G401 (cell line): ENCODE measurements around the gene ZP2. TPM values are rescaled to one million over a fixed set of nuclear protein-coding genes. Genes with fewer than 3 reads are reported as not detected.
A peak's percentile ranks its signal among the peaks of the same experiment; 100 is the strongest.
"Not testable (repeated sequence)": the region's sequence is repeated elsewhere in the genome, so short reads cannot be mapped to it uniquely, and the experiment has no call there.

Source experiments
- DNase-seq: peaks from one replicate; pipeline ENCODE4 v3.0.0-alpha.2; 2015; ENCODE audit warnings: low spot score
- in situ Hi-C: cut with HindIII; loops from 2 replicates; pipeline ENCODE4 v1.10.0; 2016; ENCODE audit warnings: low sequenced_read_pairs, mixed read lengths
- total RNA-seq: library from RNA; depleted of rRNA; stranded (reverse); fragments of >200 nt; shearing (Covaris generic); gene quantifications from 2 replicates; pipeline ENCODE4 v1.2.3, GENCODE V29; 2014; rRNA removed

ZP2 gene
- total RNA-seq, 1 experiment from 2014 or later = not detected

DNA sequence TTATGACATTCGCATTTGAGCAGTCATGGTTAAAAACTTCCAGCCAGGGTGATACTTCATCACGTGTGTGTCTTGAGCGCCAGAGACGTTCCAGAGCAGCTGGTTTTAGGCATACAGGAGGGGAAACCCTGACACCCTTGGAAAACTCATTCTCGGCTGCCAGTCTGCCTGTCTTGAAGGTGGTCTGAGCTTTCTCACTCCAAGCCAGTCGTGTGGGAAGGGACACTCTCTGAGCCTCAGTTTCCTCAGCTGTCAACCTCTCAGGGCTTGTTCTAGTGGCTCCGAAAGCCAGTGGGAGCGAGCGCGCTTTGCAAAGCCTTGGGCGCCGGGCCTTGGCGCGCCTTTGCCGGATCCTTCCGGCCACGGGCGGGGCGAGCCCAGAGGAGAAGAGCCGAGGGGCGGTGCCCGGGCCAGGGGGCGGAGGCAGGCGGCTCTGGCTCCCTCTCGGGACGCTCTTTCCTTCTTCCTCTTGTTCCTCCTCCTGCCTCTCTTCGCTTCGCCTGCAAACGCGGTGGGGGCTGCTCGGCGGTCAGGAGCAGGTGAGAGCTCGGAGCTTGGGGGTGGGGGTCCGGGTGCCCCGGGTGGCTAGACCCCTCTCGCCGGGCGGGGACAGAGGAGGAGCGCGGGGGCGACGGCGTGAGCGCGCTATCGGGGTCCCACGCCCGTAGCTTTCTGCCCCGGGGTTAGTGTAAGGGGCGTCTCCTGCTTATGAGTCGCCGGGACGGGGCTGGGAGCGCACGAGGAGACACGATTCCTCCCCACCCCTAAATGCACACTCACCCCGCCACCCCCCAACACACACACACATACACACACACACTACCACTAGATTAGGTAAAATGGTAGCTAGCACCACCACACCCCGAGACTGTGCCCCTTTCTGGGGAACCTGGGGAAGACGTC, 52.9 kb downstream of the ZP2 start, which contains the start of gene LDAF1:
Gene LDAF1 (plus strand): TSS at position 467 of the 903 bp plus-strand sequence. CDS start 2,509 bp downstream, outside the sequence.
- in situ Hi-C loops = no loop called here
- peak; percentile 85 for DNase-seq

DNA sequence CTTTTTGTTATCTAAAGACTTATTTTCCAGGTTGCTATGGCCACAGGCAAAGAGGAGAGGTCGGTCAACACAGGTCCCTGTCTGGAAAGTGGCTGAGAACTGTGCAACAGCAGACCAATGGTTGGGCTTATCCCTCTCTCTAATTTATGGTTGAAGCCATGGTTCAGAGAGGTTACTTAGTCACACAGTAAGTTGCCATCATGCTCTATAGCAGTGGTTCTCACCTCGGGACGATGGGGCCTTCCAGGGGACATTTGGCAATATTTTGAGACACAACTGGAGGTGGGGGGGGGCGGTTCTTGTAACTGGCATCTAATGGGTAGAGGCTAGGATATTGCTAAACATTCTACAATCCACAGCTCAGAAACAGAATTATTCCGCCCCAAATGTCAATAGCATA, 53.7 kb downstream of the ZP2 start:
- in situ Hi-C loops = no loop called here
- no peak for DNase-seq

DNA sequence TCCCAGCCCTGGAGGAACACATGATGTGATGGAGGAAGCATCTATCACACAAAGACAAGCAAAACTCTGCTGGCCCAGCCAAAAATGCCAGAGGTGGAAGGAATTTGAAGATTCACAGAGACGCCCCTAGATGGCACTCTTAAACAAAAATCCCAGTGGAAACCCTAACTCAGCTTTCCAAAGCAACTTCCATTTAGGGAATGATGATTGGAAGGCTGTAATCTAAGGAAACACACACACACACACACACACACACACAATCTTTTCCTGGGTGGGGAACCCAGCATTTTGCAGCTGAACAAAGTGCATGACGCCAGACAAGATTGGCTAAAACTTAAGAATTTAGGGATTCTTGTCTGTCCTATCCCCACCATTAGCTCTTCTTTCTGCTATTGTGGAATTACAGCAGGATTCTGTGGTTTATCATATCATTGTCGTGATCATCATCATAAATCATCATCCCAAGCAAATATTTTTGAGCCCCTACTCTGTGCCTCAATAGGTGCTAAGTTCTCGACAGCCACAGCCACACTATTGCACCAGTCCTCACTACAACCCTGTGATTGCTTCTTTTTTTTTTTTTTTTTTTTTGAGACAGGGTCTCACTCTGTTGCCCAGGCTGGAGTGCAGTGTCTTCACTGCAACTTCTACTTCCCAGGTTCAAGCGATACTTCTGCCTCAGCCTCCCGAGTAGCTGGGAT, 54.5 kb downstream of the ZP2 start:
- in situ Hi-C loops = no loop called here
- peak; percentile 90 for DNase-seq

DNA sequence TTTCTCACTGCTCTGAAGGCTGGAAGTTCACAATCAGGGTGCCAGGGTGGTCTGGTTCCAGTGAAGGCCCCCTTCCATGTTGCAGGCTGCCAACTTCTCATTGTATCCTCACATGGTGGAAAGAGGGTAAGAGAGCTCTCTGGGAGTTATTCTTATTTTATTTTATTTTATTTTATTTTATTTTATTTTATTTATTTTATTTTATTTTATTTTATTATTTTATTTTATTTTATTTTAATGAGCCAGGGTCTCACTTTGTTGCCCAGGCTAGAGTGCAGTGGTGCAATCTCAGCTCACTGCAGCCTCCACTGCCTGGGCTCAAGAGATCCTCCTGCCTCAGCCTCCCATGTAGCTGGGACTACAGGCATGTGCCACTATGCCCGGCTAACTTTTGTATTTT, 55.4 kb downstream of the ZP2 start:
- DNase-seq, in situ Hi-C loops: not testable (repeated sequence)

DNA sequence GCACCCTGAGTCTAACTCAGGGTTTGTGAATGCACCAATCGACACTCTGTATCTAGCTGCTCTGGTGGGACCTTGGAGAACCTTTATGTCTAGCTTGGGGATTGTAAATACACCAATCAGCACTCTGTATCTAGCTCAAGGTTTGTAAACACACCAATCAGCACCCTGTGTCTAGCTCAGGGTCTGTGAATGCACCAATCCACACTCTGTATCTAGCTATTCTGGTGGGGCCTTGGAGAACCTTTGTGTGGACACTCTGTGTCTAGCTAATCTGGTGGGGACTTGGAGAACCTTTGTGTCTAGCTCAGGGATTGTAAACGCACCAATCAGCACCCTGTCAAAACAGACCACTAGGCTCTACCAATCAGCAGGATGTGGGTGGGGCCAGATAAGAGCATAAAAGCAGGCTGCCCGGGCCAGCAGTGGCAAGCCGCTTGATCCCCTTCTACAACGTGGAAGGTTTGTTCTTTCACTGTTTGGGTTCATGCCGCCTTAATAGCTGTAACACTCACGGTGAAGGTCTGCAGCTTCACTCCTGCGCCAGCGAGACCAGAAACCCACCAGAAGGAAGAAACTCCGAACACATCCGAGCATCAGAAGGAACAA, 58.1 kb downstream of the ZP2 start:
- in situ Hi-C loops, DNase-seq: not testable (repeated sequence)

DNA sequence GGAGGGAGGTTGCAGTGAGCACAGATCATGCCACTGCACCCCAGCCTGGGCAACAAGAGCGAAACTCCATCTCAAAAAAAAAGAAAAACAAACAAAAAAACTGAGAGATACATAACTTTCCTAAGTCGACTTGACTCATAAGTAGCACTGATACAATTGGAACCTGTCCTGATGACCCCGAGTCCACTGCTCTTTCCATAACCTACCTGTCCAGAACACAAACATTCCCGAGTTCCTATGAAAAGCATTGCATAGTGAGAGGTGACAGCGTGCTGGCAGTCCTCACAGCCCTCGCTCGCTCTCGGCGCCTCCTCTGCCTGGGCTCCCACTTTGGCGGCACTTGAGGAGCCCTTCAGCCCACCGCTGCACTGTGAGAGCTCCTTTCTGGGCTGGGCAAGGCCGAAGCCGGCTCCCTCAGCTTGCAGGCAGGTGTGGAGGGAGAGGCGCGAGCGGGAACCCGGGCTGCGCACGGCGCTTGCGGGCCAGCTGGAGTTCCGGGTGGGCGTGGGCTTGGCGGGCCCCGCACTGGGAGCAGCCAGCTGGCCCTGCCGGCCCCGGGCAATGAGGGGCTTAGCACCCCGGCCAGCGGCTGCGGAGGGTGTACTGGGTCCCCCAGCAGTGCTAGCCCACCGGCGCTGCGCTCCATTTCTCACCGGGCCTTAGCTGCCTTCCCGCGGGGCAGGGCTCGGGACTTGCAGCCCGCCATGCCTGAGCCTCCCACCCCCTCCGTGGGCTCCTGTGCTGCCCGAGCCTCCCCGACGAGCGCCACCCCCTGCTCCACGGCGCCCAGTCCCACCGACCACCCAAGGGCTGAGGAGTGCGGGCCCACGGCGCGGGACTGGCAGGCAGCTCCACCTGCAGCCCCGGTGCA, 59.0 kb downstream of the ZP2 start:
- DNase-seq, in situ Hi-C loops: not testable (repeated sequence)

DNA sequence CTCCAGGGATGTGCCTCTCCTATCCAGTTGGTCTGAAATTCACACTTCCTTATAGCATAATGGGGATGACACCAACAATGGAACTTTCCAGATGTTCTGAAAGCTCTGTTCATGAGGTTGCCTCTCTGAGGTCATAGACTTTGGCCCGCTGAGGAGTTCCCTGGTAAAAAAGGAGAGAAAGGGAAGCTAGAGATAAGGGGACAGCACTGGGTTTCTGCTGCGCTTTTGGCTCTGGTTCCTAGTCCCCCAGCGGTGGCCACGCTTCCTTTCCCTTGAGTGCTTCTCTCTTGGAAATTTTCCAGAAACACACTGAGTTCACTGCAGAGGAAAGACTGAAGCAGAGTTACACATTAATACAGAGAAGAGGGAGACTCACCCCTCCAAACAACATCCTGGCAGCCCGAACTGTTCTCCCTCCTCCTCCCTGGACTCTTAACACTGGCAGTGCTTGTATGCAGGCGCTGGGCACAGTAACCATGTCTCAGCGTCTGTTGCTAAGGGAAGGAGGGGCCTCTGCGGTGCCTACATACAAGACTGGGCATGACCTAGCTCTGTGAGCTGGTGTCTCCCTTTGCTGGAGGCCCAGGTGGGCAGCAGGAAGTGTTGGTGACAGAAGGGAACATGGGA, 60.9 kb downstream of the ZP2 start, which contains the start of gene DNAH3:
Gene DNAH3 (minus strand): TSS at position 472 of the 627 bp plus-strand sequence. CDS start 527 bp downstream, outside the sequence.
- in situ Hi-C loops = no loop called here
- no peak for DNase-seq

Other genes starting within 250 kb of the ZP2 start
- gene DNAH3, start 60.7 kb downstream of the ZP2 start, total RNA-seq = not detected in 2 replicates
- 13.5 TPM in 1 of 2 replicates, not detected in the other for gene LDAF1, start 52.9 kb downstream of the ZP2 start, total RNA-seq
- not detected in 2 replicates for gene ANKS4B, start 22.1 kb upstream of the ZP2 start, total RNA-seq
- not detected in 2 replicates for gene CRYM, start 66.7 kb upstream of the ZP2 start, total RNA-seq